Loucy (cell line): Measurements from ENCODE around the gene ALDH1A3.

Source experiments
- CTCF ChIP-seq: fragments of 200-600 bp; sonication (generic); conservative IDR thresholded peaks from 2 replicates; pipeline ENCODE4 v1.5.1; 2014; ENCODE audit warnings: mild to moderate bottlenecking, antibody characterized with exemption, low read length
- EZH2phosphoT487 ChIP-seq: fragments of 200-600 bp; IDR thresholded peaks from 2 replicates; pipeline ENCODE4 v1.6.1; 2018; ENCODE audit warnings: antibody characterized with exemption, mild to moderate bottlenecking, moderate library complexity, borderline replicate concordance

- TF ChIP-seq CTCF, result no peak
- no peak for TF ChIP-seq EZH2phosphoT487
These were observed 60.2 kb downstream of the ALDH1A3 start for GRCh38 chr15:100939791-100940190.
